Stimulated activated naive CD8-positive, alpha-beta T cell treated with anti-CD3 and anti-CD28 coated beads, Interleukin-15, Interleukin-2, amounts not matched to agents 100 U/mL and 50 U/mL, for 24 hours (primary cell): Measurements from ENCODE around the gene STPG2.
"Not testable (repeated sequence)": the region's sequence is repeated elsewhere in the genome, so short reads cannot be mapped to it uniquely, and the experiment has no call there.

Experiments
- ATAC-seq: fragments of 150-1000 bp; cut with Tn5 transposase; one replicate; pipeline ENCODE4 v1.10.0; 2021
- DNase-seq: peaks from one replicate; pipeline ENCODE4 v3.0.0; 2021

STPG2 gene

GRCh38 chr4:97627750-97628149 lies 515.5 kb downstream of the STPG2 start:
- no peak for ATAC-seq

GRCh38 chr4:97624204-97624603 lies 519.1 kb downstream of the STPG2 start:
- DNase-seq (no peak), ATAC-seq (no peak)

More at GRCh38 chr4:97627750-97628149, 515.5 kb downstream of the STPG2 start:
- DNase-seq = no peak

GRCh38 chr4:97605932-97606331 lies 537.3 kb downstream of the STPG2 start:
- no peak for DNase-seq
- ATAC-seq = no peak

- DNase-seq (no peak), ATAC-seq (no peak)
Measured at GRCh38 chr4:97593248-97593647, 550.0 kb downstream of the STPG2 start.

GRCh38 chr4:97590266-97590665 lies 553.0 kb downstream of the STPG2 start:
- ATAC-seq (no peak), DNase-seq (no peak)

GRCh38 chr4:97589481-97590196 lies 553.6 kb downstream of the STPG2 start:
- ATAC-seq = no peak

GRCh38 chr4:97587912-97588311 lies 555.4 kb downstream of the STPG2 start:
- no peak for ATAC-seq
- no peak for DNase-seq

More at GRCh38 chr4:97589481-97590196, 553.6 kb downstream of the STPG2 start:
- no peak for DNase-seq

GRCh38 chr4:97585274-97585673 lies 558.0 kb downstream of the STPG2 start:
- DNase-seq (no peak), ATAC-seq (no peak)

- DNase-seq (no peak), ATAC-seq (no peak)
Measured at GRCh38 chr4:97582890-97583289, 560.4 kb downstream of the STPG2 start.

GRCh38 chr4:97577004-97577403 lies 566.3 kb downstream of the STPG2 start:
- ATAC-seq = no peak
- DNase-seq = no peak

- ATAC-seq (no peak), DNase-seq (no peak)
Measured at GRCh38 chr4:97560009-97560408, 583.3 kb downstream of the STPG2 start.

- no peak for DNase-seq
- ATAC-seq = no peak
Measured at GRCh38 chr4:97558204-97558778, 585.0 kb downstream of the STPG2 start.

- ATAC-seq, DNase-seq: not testable (repeated sequence)
Measured at GRCh38 chr4:97550637-97551036, 592.6 kb downstream of the STPG2 start.

- DNase-seq = no peak
Measured at GRCh38 chr4:97548943-97549583, 594.2 kb downstream of the STPG2 start.

GRCh38 chr4:97548186-97548585 lies 595.1 kb downstream of the STPG2 start:
- ATAC-seq (no peak), DNase-seq (no peak)

More at GRCh38 chr4:97548943-97549583, 594.2 kb downstream of the STPG2 start:
- ATAC-seq = no peak

- ATAC-seq (no peak), DNase-seq (no peak)
Measured at GRCh38 chr4:97531351-97531750, 611.9 kb downstream of the STPG2 start.

- DNase-seq = no peak
- no peak for ATAC-seq
Measured at GRCh38 chr4:97530676-97531075, 612.6 kb downstream of the STPG2 start.

GRCh38 chr4:97525236-97525635 lies 618.0 kb downstream of the STPG2 start:
- DNase-seq (no peak), ATAC-seq (no peak)

- ATAC-seq (no peak), DNase-seq (no peak)
Measured at GRCh38 chr4:97517939-97518338, 625.3 kb downstream of the STPG2 start.

- DNase-seq (no peak), ATAC-seq (no peak)
Measured at GRCh38 chr4:97513917-97514316, 629.4 kb downstream of the STPG2 start.
